Tibial nerve (tissue), 4 donors: ENCODE results near the gene FAM185A. TPM values are rescaled to one million over a fixed set of nuclear protein-coding genes. Genes with fewer than 3 reads are reported as not detected.

Source experiments
- DNase-seq, 2 donors: peaks; one replicate each; pipeline ENCODE4 v3.0.0-alpha.2; 2019; ENCODE audit warnings: low spot score in 2 of 2
- H3K27ac ChIP-seq, 4 donors: fragments of 200-600 bp; sonication (generic) in 3 of 4; one replicate each; pipeline ENCODE4 v1.5.1; 2017 to 2019; ENCODE audit warnings: mild to moderate bottlenecking in 1 of 4
- H3K27me3 ChIP-seq, 2 donors: fragments of 200-600 bp; sonication (generic) in 1 of 2; one replicate each; pipeline versions ENCODE4 v1.5.1 to v1.6.0; 2017 to 2019
- H3K36me3 ChIP-seq, 3 donors: fragments of 200-600 bp; sonication (generic); one replicate each; pipeline ENCODE4 v1.5.1; 2018 to 2019
- H3K4me1 ChIP-seq, 4 donors: fragments of 200-600 bp; sonication (generic) in 3 of 4; one replicate each; pipeline ENCODE4 v1.5.1; 2017 to 2019
- H3K4me3 ChIP-seq, 4 donors: fragments of 200-600 bp; sonication (generic) in 3 of 4; one replicate each; pipeline ENCODE4 v1.5.1; 2017 to 2019; ENCODE audit warnings: mild to moderate bottlenecking in 1 of 4, moderate library complexity in 1 of 4
- H3K9me3 ChIP-seq, 4 donors: fragments of 200-600 bp; sonication (generic) in 3 of 4; one replicate each; pipeline ENCODE4 v1.5.1; 2017 to 2019
- EP300 ChIP-seq, 2 donors: sonication (generic); formaldehyde crosslinking; IDR thresholded peaks; one replicate each; pipeline ENCODE4 v1.6.1; 2017; ENCODE audit warnings: antibody characterized with exemption in 2 of 2, mild to moderate bottlenecking in 1 of 2
- POLR2A ChIP-seq, 2 donors: fragments of 450-650 bp; IDR thresholded peaks; one replicate each; pipeline ENCODE4 v1.6.1; 2017; ENCODE audit warnings: antibody characterized with exemption in 2 of 2, mild to moderate bottlenecking in 2 of 2, moderate library complexity in 2 of 2
- WGBS, 2 donors: methylation state at CpG; one replicate each; pipeline ENCODE4 v1.1.5; 2018; 5-methylcytosine and 5-hydroxymethylcytosine counted together
- small RNA-seq: library from RNA; depleted of rRNA; stranded (forward); fragments of <200 nt; gene quantifications from one replicate; pipeline ENCODE3, GENCODE V24; 2016
- total RNA-seq, 4 donors: library from RNA; depleted of rRNA; stranded (reverse); fragments of >200 nt; gene quantifications; one replicate each; pipeline ENCODE4 v1.1.0, GENCODE V29; 2016
- TF ChIP-seq, protein P1 (sequence below), 5 experiments: fragments of 200-600 bp in 3 of 5; fragments of 450-650 bp in 2 of 5; sonication (generic) in 3 of 5; IDR thresholded peaks; one replicate each; pipeline ENCODE4 v1.5.1; 2016 to 2019; ENCODE audit warnings: antibody characterized with exemption in 5 of 5, mild to moderate bottlenecking in 3 of 5, moderate library complexity in 2 of 5

The FAM185A gene
- total RNA-seq, 4 donors from 2014 or later = 18.0 to 39.3 (median 36.4) TPM

DNA sequence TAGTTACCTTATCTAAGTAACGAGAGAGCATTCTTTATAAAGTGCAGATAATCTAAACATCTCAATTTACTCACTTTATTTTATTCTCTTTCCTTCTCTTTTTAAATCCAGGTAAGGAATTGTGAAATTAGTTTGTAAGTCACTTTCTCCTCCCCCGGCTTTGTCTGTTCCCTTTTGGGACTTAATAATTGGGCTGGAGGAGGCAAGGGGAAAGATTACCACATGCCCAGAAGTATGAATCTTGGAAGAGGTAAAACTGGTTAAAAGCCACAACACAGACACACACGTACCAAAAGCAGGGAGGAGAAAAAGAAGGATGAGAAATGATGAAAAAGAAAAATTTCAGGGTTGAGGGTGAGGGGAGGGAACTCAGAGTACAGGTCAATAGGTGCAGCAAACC, 100.7 kb downstream of the FAM185A start:
- H3K36me3 ChIP-seq = peaks cover 0 to 12% (median 0%) of the 10 kb centered on the region in 3 donors
- 74% methylated on average over 3 of the region's 3 CpGs for WGBS, 2 donors
- no peak for DNase-seq
- H3K4me3 ChIP-seq = no peak overlapping the region
- H3K9me3 ChIP-seq = peaks cover 0 to 7% (median 0%) of the 10 kb centered on the region in 4 donors
- TF ChIP-seq EP300 (IDR thresholded peaks at IDR 0.05) (no peak), POLR2A (IDR thresholded peaks at IDR 0.05) (no peak)
- TF ChIP-seq, protein P1, sequence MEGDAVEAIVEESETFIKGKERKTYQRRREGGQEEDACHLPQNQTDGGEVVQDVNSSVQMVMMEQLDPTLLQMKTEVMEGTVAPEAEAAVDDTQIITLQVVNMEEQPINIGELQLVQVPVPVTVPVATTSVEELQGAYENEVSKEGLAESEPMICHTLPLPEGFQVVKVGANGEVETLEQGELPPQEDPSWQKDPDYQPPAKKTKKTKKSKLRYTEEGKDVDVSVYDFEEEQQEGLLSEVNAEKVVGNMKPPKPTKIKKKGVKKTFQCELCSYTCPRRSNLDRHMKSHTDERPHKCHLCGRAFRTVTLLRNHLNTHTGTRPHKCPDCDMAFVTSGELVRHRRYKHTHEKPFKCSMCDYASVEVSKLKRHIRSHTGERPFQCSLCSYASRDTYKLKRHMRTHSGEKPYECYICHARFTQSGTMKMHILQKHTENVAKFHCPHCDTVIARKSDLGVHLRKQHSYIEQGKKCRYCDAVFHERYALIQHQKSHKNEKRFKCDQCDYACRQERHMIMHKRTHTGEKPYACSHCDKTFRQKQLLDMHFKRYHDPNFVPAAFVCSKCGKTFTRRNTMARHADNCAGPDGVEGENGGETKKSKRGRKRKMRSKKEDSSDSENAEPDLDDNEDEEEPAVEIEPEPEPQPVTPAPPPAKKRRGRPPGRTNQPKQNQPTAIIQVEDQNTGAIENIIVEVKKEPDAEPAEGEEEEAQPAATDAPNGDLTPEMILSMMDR (IDR thresholded peaks at IDR 0.05) = no peak
- no peaks in the 10 kb centered on the region for H3K4me1 ChIP-seq
- H3K27me3 ChIP-seq = no peaks in the 10 kb centered on the region
- H3K27ac ChIP-seq = no peak overlapping the region

DNA sequence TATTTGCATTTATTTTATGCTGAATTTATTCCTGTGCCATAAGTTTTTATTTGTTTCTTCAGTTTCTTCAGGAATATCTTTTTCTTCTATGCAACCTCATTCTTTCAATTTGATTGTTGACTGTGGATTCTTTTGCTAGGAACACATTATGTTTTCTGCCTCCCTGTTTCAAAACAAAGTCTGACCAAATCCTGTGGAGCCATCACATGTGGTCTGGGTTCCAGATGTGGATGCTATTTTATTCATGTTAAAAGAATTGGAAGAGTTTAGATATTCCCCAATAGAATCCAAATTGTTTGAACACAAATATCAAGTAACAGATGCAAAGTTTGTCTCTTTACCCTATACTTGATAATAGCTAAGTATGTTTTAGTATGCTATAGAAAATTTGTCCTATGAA, 107.2 kb downstream of the FAM185A start:
- H3K4me1 ChIP-seq = peaks cover 0 to 19% (median 5%) of the 10 kb centered on the region in 4 donors
- H3K9me3 ChIP-seq = peaks cover 0 to 7% (median 0%) of the 10 kb centered on the region in 4 donors
- peaks cover 0 to 12% (median 0%) of the 10 kb centered on the region in 3 donors for H3K36me3 ChIP-seq
- DNase-seq = no peak
- no peaks in the 10 kb centered on the region for H3K27me3 ChIP-seq
- no peak overlapping the region for H3K4me3 ChIP-seq
- TF ChIP-seq, protein P1 (IDR thresholded peaks at IDR 0.05) = no peak
- no peak for TF ChIP-seq POLR2A (IDR thresholded peaks at IDR 0.05)
- TF ChIP-seq EP300 (IDR thresholded peaks at IDR 0.05) = no peak
- no peak overlapping the region for H3K27ac ChIP-seq

Small RNA genes lying within 50 kb of the gene (small RNA-seq; reads per million reads assigned to genes)
- gene RNU6-1136P = not detected

Other genes with a start within 250 kb of the FAM185A start
- 10 to 100 TPM; 10.5 to 56.1 (median 32.3) TPM for gene RASA4B, start 231.2 kb upstream of the FAM185A start, total RNA-seq
- 10 to 100 TPM in 1 of 4 donors, 1 to 10 TPM in 3; 1.5 to 10.0 (median 6.7) TPM for gene UPK3BL2, start 205.3 kb upstream of the FAM185A start, total RNA-seq
- gene SPDYE2, start 197.8 kb upstream of the FAM185A start, total RNA-seq = under 1 TPM in 1 of 4 donors, not detected in 3; 0.42 TPM
- 10 to 100 TPM in 3 of 4 donors, 1 to 10 TPM in 1; 9.6 to 27.8 (median 15.4) TPM for gene POLR2J3, start 176.4 kb upstream of the FAM185A start, total RNA-seq
- gene RASA4, start 132.2 kb upstream of the FAM185A start, total RNA-seq = 10 to 100 TPM; 45.9 to 78.6 (median 56.7) TPM
- gene UPK3BL1, start 106.2 kb upstream of the FAM185A start, total RNA-seq = 10 to 100 TPM; 30.6 to 56.1 (median 40.6) TPM
- not detected for gene SPDYE2B, start 98.7 kb upstream of the FAM185A start, total RNA-seq
- 1 to 10 TPM in 3 of 4 donors, under 1 TPM in 1; 0.22 to 7.3 (median 2.8) TPM for gene POLR2J2, start 77.3 kb upstream of the FAM185A start, total RNA-seq
- gene LRRC17, start 164.0 kb downstream of the FAM185A start, total RNA-seq = 1 to 10 TPM; 1.7 to 9.0 (median 2.6) TPM